NCI-H1930 (cell line): ENCODE measurements around the gene GRAP.
"Not testable (repeated sequence)": the region's sequence is repeated elsewhere in the genome, so short reads cannot be mapped to it uniquely, and the experiment has no call there.

Source experiments
- DNase-seq, 2 experiments: peaks; one replicate each; lab custom pipeline; 2025; lab: John Stamatoyannopoulos, UW

The GRAP gene

GRCh38 chr17:19042369-19042768 lies 4.4 kb downstream of the GRAP start:
- DNase-seq = not testable (repeated sequence)

- not testable (repeated sequence) for DNase-seq
Measured at GRCh38 chr17:19041871-19042270, 4.9 kb downstream of the GRAP start.

GRCh38 chr17:19040350-19040749 lies 6.4 kb downstream of the GRAP start:
- not testable (repeated sequence) for DNase-seq

GRCh38 chr17:19038730-19039129 lies 8.0 kb downstream of the GRAP start:
- DNase-seq = not testable (repeated sequence)

- DNase-seq = not testable (repeated sequence)
Measured at GRCh38 chr17:19038007-19038406, 8.8 kb downstream of the GRAP start.

- not testable (repeated sequence) for DNase-seq
Measured at GRCh38 chr17:19037547-19037946, 9.2 kb downstream of the GRAP start.

- DNase-seq = not testable (repeated sequence)
Measured at GRCh38 chr17:19036186-19036585, 10.6 kb downstream of the GRAP start.

- not testable (repeated sequence) for DNase-seq
Measured at GRCh38 chr17:19032377-19032988, 14.3 kb downstream of the GRAP start.

- not testable (repeated sequence) for DNase-seq
Measured at GRCh38 chr17:19031729-19032128, 15.0 kb downstream of the GRAP start.

- not testable (repeated sequence) for DNase-seq
Measured at GRCh38 chr17:19030771-19031449, 15.8 kb downstream of the GRAP start.

GRCh38 chr17:19029740-19030139 lies 17.0 kb downstream of the GRAP start:
- not testable (repeated sequence) for DNase-seq

- not testable (repeated sequence) for DNase-seq
Measured at GRCh38 chr17:19028671-19029070, 18.1 kb downstream of the GRAP start.

- DNase-seq = no peak
Measured at GRCh38 chr17:19024101-19025078, 22.4 kb downstream of the GRAP start.

- no peak for DNase-seq
Measured at GRCh38 chr17:19023209-19023999, 23.4 kb downstream of the GRAP start.

GRCh38 chr17:19022747-19023146 lies 24.0 kb downstream of the GRAP start:
- DNase-seq = no peak

GRCh38 chr17:19022128-19022527 lies 24.6 kb downstream of the GRAP start:
- no peak for DNase-seq

- no peak for DNase-seq
Measured at GRCh38 chr17:19021622-19022083, 25.1 kb downstream of the GRAP start.

GRCh38 chr17:19021011-19021621 lies 25.6 kb downstream of the GRAP start:
- not testable (repeated sequence) for DNase-seq

GRCh38 chr17:19020016-19020415 lies 26.7 kb downstream of the GRAP start:
- DNase-seq = no peak

GRCh38 chr17:19019041-19019941 lies 27.5 kb downstream of the GRAP start:
- DNase-seq = no peak
